GM19463 (cell line): ENCODE results near the gene TBCCD1.
"Not testable (repeated sequence)": the region's sequence is repeated elsewhere in the genome, so short reads cannot be mapped to it uniquely, and the experiment has no call there.

Source experiments
- ATAC-seq: cut with Tn5 transposase; IDR thresholded peaks from one replicate; pipeline ENCODE4 v1.9.1; 2021; ENCODE audit warnings: mild to moderate bottlenecking, moderate library complexity; ENCODE audit not compliant: unreplicated experiment

The TBCCD1 gene

GRCh38 chr3:186598108-186598784, 31.1 kb upstream of the TBCCD1 start:
- ATAC-seq: no peak

GRCh38 chr3:186596568-186597287, 29.6 kb upstream of the TBCCD1 start:
- ATAC-seq: no peak

GRCh38 chr3:186594591-186595113, 27.5 kb upstream of the TBCCD1 start:
- no peak for ATAC-seq

- no peak for ATAC-seq
Observed at GRCh38 chr3:186593862-186594261, 26.7 kb upstream of the TBCCD1 start.

GRCh38 chr3:186592682-186593081, 25.5 kb upstream of the TBCCD1 start:
- ATAC-seq: no peak

- no peak for ATAC-seq
Observed at GRCh38 chr3:186590580-186591295, 23.6 kb upstream of the TBCCD1 start.

GRCh38 chr3:186589856-186590579, 22.9 kb upstream of the TBCCD1 start:
- ATAC-seq: no peak

GRCh38 chr3:186589121-186589520, 22.0 kb upstream of the TBCCD1 start:
- no peak for ATAC-seq

GRCh38 chr3:186588632-186589031, 21.5 kb upstream of the TBCCD1 start:
- no peak for ATAC-seq

- no peak for ATAC-seq
Observed at GRCh38 chr3:186587183-186587582, 20.0 kb upstream of the TBCCD1 start.

- ATAC-seq: not testable (repeated sequence)
Observed at GRCh38 chr3:186586245-186586644, 19.1 kb upstream of the TBCCD1 start.

GRCh38 chr3:186583831-186584230, 16.7 kb upstream of the TBCCD1 start:
- ATAC-seq: no peak

GRCh38 chr3:186582541-186582940, 15.4 kb upstream of the TBCCD1 start:
- no peak for ATAC-seq

GRCh38 chr3:186580785-186581184, 13.6 kb upstream of the TBCCD1 start:
- no peak for ATAC-seq

- ATAC-seq: no peak
Observed at GRCh38 chr3:186577521-186577920, 10.4 kb upstream of the TBCCD1 start.

- ATAC-seq: no peak
Observed at GRCh38 chr3:186571644-186572013, 4.5 kb upstream of the TBCCD1 start.

- ATAC-seq: no peak
Observed at GRCh38 chr3:186570941-186571643, 4.0 kb upstream of the TBCCD1 start.

- ATAC-seq: peak; percentile 89
Observed at GRCh38 chr3:186570096-186570940, 3.2 kb upstream of the TBCCD1 start, which contains the start of gene DNAJB11. DNAJB11 (plus strand) TSS chr3:186570720; CDS start chr3:186570898, 178 bp downstream.

GRCh38 chr3:186569779-186570095, 2.6 kb upstream of the TBCCD1 start:
- no peak for ATAC-seq

GRCh38 chr3:186569361-186569760, 2.2 kb upstream of the TBCCD1 start:
- ATAC-seq: not testable (repeated sequence)
